ENCODE measurements around the gene WNT3. TPM values are rescaled to one million over a fixed set of nuclear protein-coding genes. Genes with fewer than 3 reads are reported as not detected.
A peak's percentile ranks its signal among the peaks of the same experiment; 100 is the strongest.

WNT3 gene
- total and polyA plus RNA-seq, 11 donors: 0.32 to 2.2 (median 1.2) TPM

- H3K4me3 ChIP-seq: no peak overlapping the region
These were observed 53.0 kb downstream of the WNT3 start for GRCh38 chr17:46765453-46765852.

GRCh38 chr17:46764709-46765401 is 53.6 kb downstream of the WNT3 start:
- TF ChIP-seq POLR2A (IDR thresholded peaks at IDR 0.05) (no peak), CTCF (IDR thresholded peaks at IDR 0.05) (no peak)
- no peaks in the 10 kb centered on the region for H3K9me3 ChIP-seq
- intact Hi-C loops (cut with DNase I): loop anchor here in 2 of 10 donors (10.0 kb wide), 2 partner anchors 50 kb away; partner anchors contain the start of gene WNT3 (in 1 of the 2)
- peaks cover 7 to 24% (median 18%) of the 10 kb centered on the region in 12 donors for H3K4me1 ChIP-seq
- ATAC-seq: peak; percentile 83 to 94 (median 91)
- H3K27ac ChIP-seq: peak overlapping the region; percentile 24 to 64 (median 44)
- H3K27me3 ChIP-seq: peaks cover 0 to 7% (median 0%) of the 10 kb centered on the region in 9 donors
- WGBS, 4 donors: 18 to 28% (median 23%) methylated on average over 13 of the region's 13 CpGs
- peaks cover 0 to under 1% (median 0%) of the 10 kb centered on the region in 9 donors for H3K36me3 ChIP-seq
- no peak overlapping the region for H3K4me3 ChIP-seq
- DNase-seq: peak; percentile 69 to 83 (median 80)

More at GRCh38 chr17:46765453-46765852, 53.0 kb downstream of the WNT3 start:
- 71 to 81% (median 75%) methylated on average over 10 to 12 of the region's 12 CpGs for WGBS, 4 donors
- peaks cover 0 to 13% (median 0%) of the 10 kb centered on the region in 9 donors for H3K27me3 ChIP-seq
- ATAC-seq: peak in 3 of 4 donors; percentile 14 to 30 (median 24)
- intact Hi-C loops (cut with DNase I): loop anchor here in 2 of 10 donors (10.0 kb wide), 2 partner anchors 49 to 51 kb away; partner anchors contain the start of gene WNT3 (in 1 of the 2)
- H3K36me3 ChIP-seq: no peaks in the 10 kb centered on the region
- no peak for TF ChIP-seq CTCF (IDR thresholded peaks at IDR 0.05)
- no peak for TF ChIP-seq POLR2A (IDR thresholded peaks at IDR 0.05)
- peaks cover 7 to 24% (median 19%) of the 10 kb centered on the region in 12 donors for H3K4me1 ChIP-seq
- peak overlapping the region in 10 of 12 donors; percentile 24 to 64 (median 32) for H3K27ac ChIP-seq
- no peak for DNase-seq
- no peaks in the 10 kb centered on the region for H3K9me3 ChIP-seq

- Histone ChIP-seq H3K9me3 (no peaks in the 10 kb centered on the region), H3K27ac (peak overlapping the region in 8 of 12 donors; percentile 31 to 64 (median 46)), H3K4me1 (peaks cover 7 to 24% (median 18%) of the 10 kb centered on the region in 12 donors), H3K27me3 (no peaks in the 10 kb centered on the region), H3K36me3 (peaks cover 0 to 8% (median 0%) of the 10 kb centered on the region in 9 donors), H3K4me3 (no peak overlapping the region)
- intact Hi-C loops (cut with DNase I): loop anchor here in 3 of 10 donors (2.0 to 10.0 kb wide), 3 partner anchors 19 to 51 kb away; partner anchors contain the start of gene WNT3 (in 1 of the 3)
- DNase-seq (no peak), ATAC-seq (peak in 2 of 4 donors; percentile 5 to 28)
- no peak for TF ChIP-seq CTCF (IDR thresholded peaks at IDR 0.05)
- TF ChIP-seq POLR2A (IDR thresholded peaks at IDR 0.05): no peak
- 56 to 80% (median 64%) methylated on average over 12 of the region's 12 CpGs for WGBS, 4 donors
These were observed 54.3 kb downstream of the WNT3 start for GRCh38 chr17:46764000-46764708.

All from heart left ventricle (tissue), 16 donors.